ENCODE data around the gene OVCA2. TPM values are rescaled to one million over a fixed set of nuclear protein-coding genes. Genes with fewer than 3 reads are reported as not detected.

Gene OVCA2
- total and polyA plus RNA-seq, 10 donors = 20.9 to 68.8 (median 35.6) TPM

DNA sequence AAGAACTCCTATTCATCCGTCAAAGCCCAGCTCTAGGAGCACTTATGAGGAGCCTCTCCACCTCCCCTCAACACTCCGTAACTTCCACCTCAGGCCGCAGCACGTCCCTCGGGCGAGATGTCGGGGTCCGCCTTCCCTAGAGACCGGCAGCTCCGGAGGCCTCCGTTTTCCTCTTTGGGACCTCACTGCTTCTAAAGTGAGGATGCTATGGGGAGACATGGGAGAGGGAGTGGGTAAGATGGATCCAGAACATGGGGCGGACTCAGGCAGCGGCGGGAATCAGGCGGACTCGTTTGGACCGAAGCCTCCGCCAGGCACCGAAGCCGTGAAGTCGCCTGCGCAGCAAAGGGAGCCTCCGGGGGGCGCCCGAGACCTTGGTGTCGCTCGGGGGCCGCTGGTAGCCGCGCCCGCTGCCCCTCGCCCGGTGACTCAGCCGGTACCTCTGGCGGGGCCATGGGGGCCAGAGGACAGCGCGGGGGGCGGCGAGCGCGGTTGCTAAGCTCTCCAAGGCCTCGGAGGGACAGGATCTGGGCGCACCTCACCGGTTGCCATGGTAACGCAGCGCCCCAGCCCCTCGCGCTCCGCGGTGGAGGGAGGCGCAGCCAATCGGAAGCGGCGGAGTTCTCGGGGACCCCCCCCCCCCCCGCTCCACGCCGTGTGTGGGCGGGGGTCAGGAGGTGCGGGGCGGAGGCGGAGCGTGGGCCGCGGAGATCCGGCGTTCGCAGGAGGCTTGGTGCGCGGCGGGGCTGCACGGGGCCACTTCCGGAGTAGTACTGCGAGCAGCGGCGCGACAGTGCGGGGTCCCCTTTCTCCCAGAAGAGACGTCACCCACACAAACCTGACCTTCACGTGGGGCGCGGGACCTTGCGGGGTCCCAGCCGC is 11.8 kb downstream of the OVCA2 start:
- peak; percentile 43 to 83 (median 67) for TF ChIP-seq CTCF (IDR thresholded peaks at IDR 0.05 in 8 of 11, conservative IDR thresholded peaks at IDR 0.05 in 3 of 11)
- TF ChIP-seq POLR2A (IDR thresholded peaks at IDR 0.05) = no peak
- TF ChIP-seq POLR2AphosphoS5 (IDR thresholded peaks at IDR 0.05) = peak in 2 of 3 donors; percentile 21 to 71
- intact Hi-C loops (cut with DNase I; ENCODE audit: low total_unique reads) = loop anchor here (2.0 to 10.0 kb wide), 2 partner anchors 191 to 231 kb away; no protein-coding TSS in a partner anchor
- Histone ChIP-seq H3K27ac (peak overlapping the region; percentile 57 to 89 (median 87)), H3K4me3 (peak overlapping the region; percentile 27 to 78 (median 58)), H3K36me3 (peaks cover 0 to 19% (median 0%) of the 10 kb centered on the region in 6 donors), H3K27me3 (replicated peaks in 1 of 7) (peaks cover 0 to 92% (median 50%) of the 10 kb centered on the region in 7 donors), H3K9me3 (no peaks in the 10 kb centered on the region), H3K4me1 (peaks cover 51 to 89% (median 83%) of the 10 kb centered on the region in 6 donors)
- 3 to 10% (median 4%) methylated on average over 35 to 84 of the region's 84 CpGs for WGBS, 5 donors
- DNase-seq = peak; percentile 92

DNA sequence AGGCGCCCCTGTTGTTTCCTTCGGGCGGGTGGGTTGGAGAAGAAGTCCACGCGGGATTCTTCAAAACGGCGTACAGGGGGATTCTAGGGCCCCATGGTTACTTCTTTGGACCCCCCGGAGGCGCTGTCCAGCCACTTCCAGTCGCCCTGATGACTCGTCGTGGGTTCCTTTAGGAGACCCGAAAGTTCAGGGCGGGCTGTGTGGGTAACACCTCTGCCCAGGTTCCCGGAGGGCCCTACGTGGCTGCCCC is 12.4 kb downstream of the OVCA2 start:
- Histone ChIP-seq H3K4me3 (peak overlapping the region; percentile 27 to 78 (median 58)), H3K9me3 (no peaks in the 10 kb centered on the region), H3K4me1 (peaks cover 51 to 89% (median 83%) of the 10 kb centered on the region in 6 donors), H3K36me3 (peaks cover 0 to 25% (median 0%) of the 10 kb centered on the region in 6 donors), H3K27ac (peak overlapping the region; percentile 57 to 89 (median 87)), H3K27me3 (replicated peaks in 1 of 7) (peaks cover 0 to 92% (median 50%) of the 10 kb centered on the region in 7 donors)
- WGBS, 5 donors = 3 to 7% (median 4%) methylated on average over 12 to 16 of the region's 16 CpGs
- TF ChIP-seq POLR2AphosphoS5 (IDR thresholded peaks at IDR 0.05) (no peak), POLR2A (IDR thresholded peaks at IDR 0.05) (no peak), CTCF (IDR thresholded peaks at IDR 0.05 in 8 of 11, conservative IDR thresholded peaks at IDR 0.05 in 3 of 11) (no peak)
- no peak for DNase-seq
- intact Hi-C loops (cut with DNase I; ENCODE audit: low total_unique reads) = loop anchor here (2.0 to 10.0 kb wide), 2 partner anchors 191 to 231 kb away; no protein-coding TSS in a partner anchor

DNA sequence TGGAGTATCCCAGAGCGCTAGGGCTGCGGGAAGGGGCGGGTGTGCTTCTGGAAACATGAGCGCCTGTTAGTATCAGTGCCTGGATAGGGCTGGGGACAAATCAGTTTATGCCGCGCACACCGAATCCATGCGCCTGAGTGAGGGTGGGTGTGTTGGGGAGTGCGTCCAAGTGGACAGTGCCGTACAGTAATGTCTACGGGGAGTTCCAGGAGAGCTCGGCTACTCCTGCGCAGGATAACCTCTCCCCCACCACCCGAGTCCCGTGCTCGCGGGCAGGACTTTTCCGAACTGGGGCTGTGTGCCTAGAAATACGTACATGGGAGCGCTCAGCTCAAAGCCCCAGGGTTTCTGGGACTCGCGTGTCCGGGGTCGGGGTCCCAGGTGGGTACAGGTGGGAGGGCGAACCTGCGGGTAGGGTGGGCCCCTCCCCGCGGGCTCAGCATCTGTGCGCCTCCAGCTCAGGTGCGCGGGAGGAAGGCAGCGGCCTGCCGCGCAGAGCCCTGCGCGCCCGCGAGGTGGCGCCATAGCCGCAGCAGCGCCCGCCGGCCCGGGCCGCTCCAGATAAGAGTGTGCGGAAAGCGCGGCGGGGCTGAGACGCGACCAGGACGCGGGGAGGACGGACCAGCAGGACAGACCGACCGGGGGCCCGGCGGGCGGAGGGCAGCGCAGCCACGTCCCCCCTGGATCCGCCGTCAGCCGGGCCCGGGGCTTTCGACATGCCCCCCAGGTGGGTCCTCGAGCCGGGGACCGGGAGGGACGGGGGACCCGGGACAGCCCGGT is 12.9 kb downstream of the OVCA2 start, which contains the start of gene HIC1:
Gene HIC1, plus strand, starts transcription at position 592 of the 780 bp plus-strand sequence. CDS start 1,588 bp downstream, outside the sequence.
- H3K9me3 ChIP-seq = no peaks in the 10 kb centered on the region
- peak within 1 kb of the TSS; percentile 27 to 78 (median 58) for H3K4me3 ChIP-seq
- H3K27me3 ChIP-seq (replicated peaks in 1 of 7) = peaks cover 0 to 89% (median 47%) of the 10 kb centered on the region in 7 donors
- peak; percentile 95 for DNase-seq
- 1 to 2% (median 2%) methylated on average over 33 to 72 of the region's 72 CpGs for WGBS, 5 donors
- intact Hi-C loops (cut with DNase I; ENCODE audit: low total_unique reads) = loop anchor here (2.0 to 10.0 kb wide), 2 partner anchors 190 to 230 kb away; no protein-coding TSS in a partner anchor
- peak within 1 kb of the TSS; percentile 57 to 89 (median 87) for H3K27ac ChIP-seq
- TF ChIP-seq POLR2A (IDR thresholded peaks at IDR 0.05) (no peak), CTCF (IDR thresholded peaks at IDR 0.05 in 8 of 11, conservative IDR thresholded peaks at IDR 0.05 in 3 of 11) (peak; percentile 62 to 99 (median 98)), POLR2AphosphoS5 (IDR thresholded peaks at IDR 0.05) (peak; percentile 72 to 88 (median 87))
- H3K4me1 ChIP-seq = peaks cover 53 to 89% (median 84%) of the 10 kb centered on the region in 6 donors
- peaks cover 0 to 30% (median 0%) of the 10 kb centered on the region in 6 donors for H3K36me3 ChIP-seq

Data from spleen (tissue), 11 donors.